Panc1 (cell line): ENCODE results near the gene PCMTD2. TPM values are rescaled to one million over a fixed set of nuclear protein-coding genes. Genes with fewer than 3 reads are reported as not detected.

Source experiments
- ATAC-seq: fragments of 200-7000 bp; cut with Tn5 transposase; 2 replicates; pipeline ENCODE4 v1.9.1; 2020; ENCODE audit warnings: mild to moderate bottlenecking, moderate library complexity
- BruUV-seq: library from RNA; stranded (reverse); fragments of 400-500 nt; replicated peaks from 2 replicates; lab custom pipeline; 2021; lab: Mats Ljungman, UMichigan
- CTCF ChIA-PET: fragments of 300-600 bp; sonication (Branson Sonifier 250); formaldehyde crosslinking; loops from one replicate; lab custom pipeline; 2022; ENCODE audit warnings: antibody characterized with exemption; lab: Charles Lee
- POLR2A ChIA-PET: fragments of 300-600 bp; sonication (Branson Sonifier 250); formaldehyde crosslinking; loops from one replicate; lab custom pipeline; 2022; ENCODE audit warnings: antibody characterized with exemption; lab: Charles Lee
- DNase-seq: peaks from one replicate; pipeline ENCODE4 v3.0.0-alpha.2; 2010; ENCODE audit warnings: low read depth, low spot score
- H3K27ac ChIP-seq: 2 replicates; pipeline ENCODE4 v1.5.1; 2011; ENCODE audit warnings: mild to moderate bottlenecking, low read length, inconsistent platforms
- H3K27me3 ChIP-seq: fragments of 200-500 bp; sonication (Bioruptor generic); 2 replicates; pipeline ENCODE4 v1.6.0; 2014; ENCODE audit warnings: low read length, inconsistent platforms; ENCODE audit not compliant: control insufficient read depth, insufficient read depth
- H3K36me3 ChIP-seq: fragments of 200-500 bp; sonication (Bioruptor generic); 2 replicates; pipeline ENCODE4 v1.5.1; 2014; ENCODE audit warnings: inconsistent platforms, mild to moderate bottlenecking, low read length, moderate library complexity; ENCODE audit not compliant: control insufficient read depth, insufficient read depth
- H3K4me1 ChIP-seq: 2 replicates; pipeline ENCODE4 v1.5.1; 2011; ENCODE audit warnings: inconsistent platforms, mild to moderate bottlenecking, low read length, moderate library complexity; ENCODE audit not compliant: control insufficient read depth, insufficient read depth
- H3K4me3 ChIP-seq, 2 experiments: 2 replicates each; pipeline ENCODE4 v1.5.1; 2011 to 2012; ENCODE audit warnings: low read depth in 2 of 2, low read length in 2 of 2, mild to moderate bottlenecking in 2 of 2, inconsistent platforms in 1 of 2, moderate library complexity in 1 of 2
- H3K9me3 ChIP-seq: fragments of 200-500 bp; sonication (Bioruptor generic); 2 replicates; pipeline ENCODE4 v1.5.1; 2014; ENCODE audit warnings: low read depth, mild to moderate bottlenecking, inconsistent platforms, low read length, moderate library complexity; ENCODE audit not compliant: control insufficient read depth, insufficient read depth
- POLR2AphosphoS5 ChIP-seq: IDR thresholded peaks from 2 replicates; pipeline ENCODE4 v1.6.1; 2012; ENCODE audit warnings: mild to moderate bottlenecking, low read depth, low read length, moderate library complexity
- SIN3A ChIP-seq: IDR thresholded peaks from 2 replicates; pipeline ENCODE4 v1.6.1; 2012; ENCODE audit warnings: low read depth, mild to moderate bottlenecking, low read length, moderate library complexity, borderline replicate concordance; ENCODE audit not compliant: insufficient read depth
- TCF7L2 ChIP-seq: IDR thresholded peaks from 2 replicates; pipeline ENCODE4 v1.6.1; 2011; ENCODE audit warnings: mild to moderate bottlenecking, low read depth, low read length, inconsistent platforms
- in situ Hi-C: cut with HindIII; loops from 2 replicates; pipeline ENCODE4 v1.10.0; 2016; ENCODE audit warnings: low sequenced_read_pairs, low pct_unique_long_range_greater_than_20kb
- intact Hi-C: fragments of 100-400 bp; cut with micrococcal nuclease; formaldehyde crosslinking; loops from one replicate; pipeline ENCODE4 v1.10.0; 2022; ENCODE audit not compliant: unreplicated experiment
- total RNA-seq: library from RNA; stranded (reverse); gene quantifications from one replicate; pipeline ENCODE4 v1.2.1, GENCODE V29; 2021; ENCODE audit not compliant: unreplicated experiment
- TF ChIP-seq, protein P1 (sequence below): fragments of 450-650 bp; IDR thresholded peaks from 2 replicates; pipeline ENCODE4 v1.5.1; 2017; ENCODE audit warnings: mild to moderate bottlenecking
- TF ChIP-seq, protein P2 (sequence below), 2 experiments: IDR thresholded peaks; 2 replicates each; pipeline ENCODE4 v1.6.1; 2011 to 2012; ENCODE audit warnings: low read depth in 2 of 2, control low read depth in 1 of 2, low read length in 1 of 2, mild to moderate bottlenecking in 1 of 2, moderate library complexity in 1 of 2; ENCODE audit not compliant: insufficient read depth in 1 of 2

Gene PCMTD2
- total RNA-seq, 1 experiment from 2014 or later, result 35.0 TPM

- Histone ChIP-seq H3K4me3 (no peak overlapping the region), H3K27me3 (no peaks in the 10 kb centered on the region), H3K27ac (no peak overlapping the region), H3K4me1 (no peaks in the 10 kb centered on the region), H3K36me3 (no peaks in the 10 kb centered on the region), H3K9me3 (no peaks in the 10 kb centered on the region)
- no peak for TF ChIP-seq POLR2AphosphoS5
- TF ChIP-seq SIN3A, result no peak
- TF ChIP-seq, protein P1, sequence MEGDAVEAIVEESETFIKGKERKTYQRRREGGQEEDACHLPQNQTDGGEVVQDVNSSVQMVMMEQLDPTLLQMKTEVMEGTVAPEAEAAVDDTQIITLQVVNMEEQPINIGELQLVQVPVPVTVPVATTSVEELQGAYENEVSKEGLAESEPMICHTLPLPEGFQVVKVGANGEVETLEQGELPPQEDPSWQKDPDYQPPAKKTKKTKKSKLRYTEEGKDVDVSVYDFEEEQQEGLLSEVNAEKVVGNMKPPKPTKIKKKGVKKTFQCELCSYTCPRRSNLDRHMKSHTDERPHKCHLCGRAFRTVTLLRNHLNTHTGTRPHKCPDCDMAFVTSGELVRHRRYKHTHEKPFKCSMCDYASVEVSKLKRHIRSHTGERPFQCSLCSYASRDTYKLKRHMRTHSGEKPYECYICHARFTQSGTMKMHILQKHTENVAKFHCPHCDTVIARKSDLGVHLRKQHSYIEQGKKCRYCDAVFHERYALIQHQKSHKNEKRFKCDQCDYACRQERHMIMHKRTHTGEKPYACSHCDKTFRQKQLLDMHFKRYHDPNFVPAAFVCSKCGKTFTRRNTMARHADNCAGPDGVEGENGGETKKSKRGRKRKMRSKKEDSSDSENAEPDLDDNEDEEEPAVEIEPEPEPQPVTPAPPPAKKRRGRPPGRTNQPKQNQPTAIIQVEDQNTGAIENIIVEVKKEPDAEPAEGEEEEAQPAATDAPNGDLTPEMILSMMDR, result no peak
- TF ChIP-seq TCF7L2, result no peak
- in situ Hi-C loops (no loop called here), intact Hi-C loops (no loop called here)
- DNase-seq (no peak), ATAC-seq (no peak)
- ChIA-PET POLR2A (no interaction called here), CTCF (no interaction called here)
- no TSS peak for BruUV-seq
Measured at GRCh38 chr20:64214952-64215351, 40.6 kb upstream of the PCMTD2 start.

- Histone ChIP-seq H3K4me3 (no peak overlapping the region), H3K4me1 (no peaks in the 10 kb centered on the region), H3K27ac (no peak overlapping the region), H3K27me3 (no peaks in the 10 kb centered on the region), H3K9me3 (no peaks in the 10 kb centered on the region), H3K36me3 (no peaks in the 10 kb centered on the region)
- no peak for DNase-seq
- TF ChIP-seq, protein P1, result no peak
- no peak for TF ChIP-seq SIN3A
- no peak for TF ChIP-seq POLR2AphosphoS5
- TF ChIP-seq, protein P2, sequence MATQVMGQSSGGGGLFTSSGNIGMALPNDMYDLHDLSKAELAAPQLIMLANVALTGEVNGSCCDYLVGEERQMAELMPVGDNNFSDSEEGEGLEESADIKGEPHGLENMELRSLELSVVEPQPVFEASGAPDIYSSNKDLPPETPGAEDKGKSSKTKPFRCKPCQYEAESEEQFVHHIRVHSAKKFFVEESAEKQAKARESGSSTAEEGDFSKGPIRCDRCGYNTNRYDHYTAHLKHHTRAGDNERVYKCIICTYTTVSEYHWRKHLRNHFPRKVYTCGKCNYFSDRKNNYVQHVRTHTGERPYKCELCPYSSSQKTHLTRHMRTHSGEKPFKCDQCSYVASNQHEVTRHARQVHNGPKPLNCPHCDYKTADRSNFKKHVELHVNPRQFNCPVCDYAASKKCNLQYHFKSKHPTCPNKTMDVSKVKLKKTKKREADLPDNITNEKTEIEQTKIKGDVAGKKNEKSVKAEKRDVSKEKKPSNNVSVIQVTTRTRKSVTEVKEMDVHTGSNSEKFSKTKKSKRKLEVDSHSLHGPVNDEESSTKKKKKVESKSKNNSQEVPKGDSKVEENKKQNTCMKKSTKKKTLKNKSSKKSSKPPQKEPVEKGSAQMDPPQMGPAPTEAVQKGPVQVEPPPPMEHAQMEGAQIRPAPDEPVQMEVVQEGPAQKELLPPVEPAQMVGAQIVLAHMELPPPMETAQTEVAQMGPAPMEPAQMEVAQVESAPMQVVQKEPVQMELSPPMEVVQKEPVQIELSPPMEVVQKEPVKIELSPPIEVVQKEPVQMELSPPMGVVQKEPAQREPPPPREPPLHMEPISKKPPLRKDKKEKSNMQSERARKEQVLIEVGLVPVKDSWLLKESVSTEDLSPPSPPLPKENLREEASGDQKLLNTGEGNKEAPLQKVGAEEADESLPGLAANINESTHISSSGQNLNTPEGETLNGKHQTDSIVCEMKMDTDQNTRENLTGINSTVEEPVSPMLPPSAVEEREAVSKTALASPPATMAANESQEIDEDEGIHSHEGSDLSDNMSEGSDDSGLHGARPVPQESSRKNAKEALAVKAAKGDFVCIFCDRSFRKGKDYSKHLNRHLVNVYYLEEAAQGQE (IDR thresholded peaks at IDR 0.05; ENCODE audit: insufficient read depth in 1 of 2, low read depth in 2 of 2, low read length in 1 of 2), result no peak
- TF ChIP-seq TCF7L2, result no peak
- POLR2A ChIA-PET, result no interaction called here
- no peak for ATAC-seq
- intact Hi-C loops, result no loop called here
- in situ Hi-C loops, result no loop called here
- no TSS peak for BruUV-seq
- CTCF ChIA-PET, result no interaction called here
Measured at GRCh38 chr20:64216036-64216435, 39.5 kb upstream of the PCMTD2 start.
